Upper lobe of left lung (tissue), 6 donors: Measurements from ENCODE around the gene LYPLA2. TPM values are rescaled to one million over a fixed set of nuclear protein-coding genes. Genes with fewer than 3 reads are reported as not detected.
A peak's percentile ranks its signal among the peaks of the same experiment; 100 is the strongest.
"Not testable (repeated sequence)": the region's sequence is repeated elsewhere in the genome, so short reads cannot be mapped to it uniquely, and the experiment has no call there.

ENCODE experiments used
- ATAC-seq, 2 donors: fragments of 200-7000 bp; cut with Tn5 transposase; one replicate each; pipeline ENCODE4 v1.9.1; 2022; ENCODE audit warnings: mild to moderate bottlenecking in 2 of 2, moderate library complexity in 2 of 2; ENCODE audit not compliant: low FRiP score in 2 of 2
- DNase-seq, 2 donors: peaks; one replicate each; pipeline ENCODE4 v3.0.0-alpha.2; 2019 to 2020
- H3K27ac ChIP-seq, 4 donors: fragments of 200-600 bp; sonication (generic); one replicate each; pipeline ENCODE4 v1.5.1; 2016 to 2019
- H3K27me3 ChIP-seq, 4 donors: fragments of 200-600 bp; sonication (generic); one replicate each; pipeline ENCODE4 v1.5.1; 2017 to 2019
- H3K36me3 ChIP-seq, 4 donors: fragments of 200-600 bp; sonication (generic); one replicate each; pipeline ENCODE4 v1.5.1; 2016 to 2019
- H3K4me1 ChIP-seq, 4 donors: fragments of 200-600 bp; sonication (generic); one replicate each; pipeline ENCODE4 v1.5.1; 2018 to 2019
- H3K4me3 ChIP-seq, 4 donors: fragments of 200-600 bp; sonication (generic); one replicate each; pipeline ENCODE4 v1.5.1; 2017 to 2019; ENCODE audit warnings: mild to moderate bottlenecking in 2 of 4, moderate library complexity in 1 of 4
- H3K9me3 ChIP-seq, 4 donors: fragments of 200-600 bp; sonication (generic); one replicate each; pipeline ENCODE4 v1.5.1; 2018 to 2019
- CTCF ChIP-seq, 6 experiments: fragments of 450-650 bp in 4 of 6; fragments of 200-600 bp in 2 of 6; sonication (generic) in 2 of 6; IDR thresholded peaks; one replicate each; pipeline ENCODE4 v1.5.1; 2016 to 2019; ENCODE audit warnings: antibody characterized with exemption in 6 of 6
- EP300 ChIP-seq, 4 donors: sonication (generic); formaldehyde crosslinking; IDR thresholded peaks; one replicate each; pipeline ENCODE4 v1.5.1; 2017; ENCODE audit warnings: antibody characterized with exemption in 4 of 4, control low read depth in 2 of 4
- POLR2A ChIP-seq, 4 donors: fragments of 450-650 bp; IDR thresholded peaks; one replicate each; pipeline ENCODE4 v1.5.1; 2016 to 2017; ENCODE audit warnings: antibody characterized with exemption in 4 of 4, mild to moderate bottlenecking in 2 of 4
- POLR2AphosphoS5 ChIP-seq, 2 donors: sonication (generic); formaldehyde crosslinking; IDR thresholded peaks; one replicate each; pipeline ENCODE4 v1.5.1; 2017; ENCODE audit warnings: antibody characterized with exemption in 2 of 2
- WGBS, 2 donors: methylation state at CpG; one replicate each; pipeline ENCODE4 v1.1.5; 2017 to 2018; 5-methylcytosine and 5-hydroxymethylcytosine counted together
- total RNA-seq, 6 donors: library from RNA; depleted of rRNA in 4 of 6; stranded (reverse); fragments of >200 nt in 4 of 6; gene quantifications; one replicate each; pipeline versions ENCODE4 v1.1.0 to v1.2.1, GENCODE V29; 2016 to 2021
- donor health status: DM: no; HTN: no; CAD: no; lungs with moderate emphysema.
- donor health status: DM: no; HTN: yes; CAD: no; lungs with severe emphysema.

The LYPLA2 gene
- total RNA-seq, 6 donors from 2014 or later: 38.5 to 84.1 (median 59.9) TPM

GRCh38 chr1:23800400-23801337 is 9.7 kb downstream of the LYPLA2 start, which contains the start of gene GALE:
TSS of gene GALE (minus strand) at chr1:23800754. CDS start at chr1:23799007, 1,747 bp downstream.
- peaks cover 5 to 43% (median 23%) of the 10 kb centered on the region in 4 donors for H3K36me3 ChIP-seq
- TF ChIP-seq CTCF (IDR thresholded peaks at IDR 0.05) (peak in 2 of 6 experiments; percentile 26 to 39), EP300 (IDR thresholded peaks at IDR 0.05) (peak in 1 of 4 donors; percentile 94), POLR2AphosphoS5 (IDR thresholded peaks at IDR 0.05) (peak; percentile 96 to 97), POLR2A (IDR thresholded peaks at IDR 0.05) (peak in 3 of 4 donors; percentile 55 to 90 (median 60))
- peak within 1 kb of the TSS; percentile 94 to 97 (median 95) for H3K27ac ChIP-seq
- peaks cover 20 to 58% (median 26%) of the 10 kb centered on the region in 4 donors for H3K4me1 ChIP-seq
- H3K9me3 ChIP-seq: no peaks in the 10 kb centered on the region
- 0% methylated on average over 18 to 41 of the region's 82 CpGs for WGBS, 2 donors
- ATAC-seq (peak; percentile 93 to 97), DNase-seq (peak; percentile 96 to 99)
- no peaks in the 10 kb centered on the region for H3K27me3 ChIP-seq
- H3K4me3 ChIP-seq: peak within 1 kb of the TSS; percentile 73 to 96 (median 91)

GRCh38 chr1:23801338-23801748 is 10.4 kb downstream of the LYPLA2 start:
- no peaks in the 10 kb centered on the region for H3K9me3 ChIP-seq
- peaks cover 0 to 36% (median 16%) of the 10 kb centered on the region in 4 donors for H3K36me3 ChIP-seq
- TF ChIP-seq EP300 (IDR thresholded peaks at IDR 0.05) (no peak), POLR2A (IDR thresholded peaks at IDR 0.05) (no peak), POLR2AphosphoS5 (IDR thresholded peaks at IDR 0.05) (no peak), CTCF (IDR thresholded peaks at IDR 0.05) (no peak)
- H3K4me3 ChIP-seq: peak overlapping the region; percentile 70 to 96 (median 80)
- 23 to 30% methylated on average over 4 to 16 of the region's 19 CpGs for WGBS, 2 donors
- peak overlapping the region; percentile 94 to 97 (median 95) for H3K27ac ChIP-seq
- DNase-seq: peak; percentile 73 to 84
- ATAC-seq: no peak
- no peaks in the 10 kb centered on the region for H3K27me3 ChIP-seq
- peaks cover 20 to 53% (median 26%) of the 10 kb centered on the region in 4 donors for H3K4me1 ChIP-seq

GRCh38 chr1:23801876-23802275 is 10.9 kb downstream of the LYPLA2 start:
- peaks cover 20 to 48% (median 26%) of the 10 kb centered on the region in 4 donors for H3K4me1 ChIP-seq
- TF ChIP-seq POLR2A (IDR thresholded peaks at IDR 0.05) (no peak), CTCF (IDR thresholded peaks at IDR 0.05) (no peak), POLR2AphosphoS5 (IDR thresholded peaks at IDR 0.05) (no peak), EP300 (IDR thresholded peaks at IDR 0.05) (no peak)
- ATAC-seq: no peak
- H3K4me3 ChIP-seq: peak overlapping the region in 1 of 4 donors; percentile 96
- H3K27ac ChIP-seq: peak overlapping the region; percentile 94 to 97 (median 95)
- no peaks in the 10 kb centered on the region for H3K27me3 ChIP-seq
- no peak for DNase-seq
- H3K9me3 ChIP-seq: no peaks in the 10 kb centered on the region
- WGBS, 2 donors: 69 to 77% methylated on average over 10 of the region's 10 CpGs
- peaks cover 0 to 31% (median 13%) of the 10 kb centered on the region in 4 donors for H3K36me3 ChIP-seq

- WGBS, 2 donors: 90 to 92% methylated on average over 7 of the region's 7 CpGs
- not testable (repeated sequence) for H3K27ac ChIP-seq
Observed at GRCh38 chr1:23802809-23803342, 11.9 kb downstream of the LYPLA2 start.

GRCh38 chr1:23803674-23804073 is 12.7 kb downstream of the LYPLA2 start:
- no peak for ATAC-seq

More at GRCh38 chr1:23802809-23803342, 11.9 kb downstream of the LYPLA2 start:
- H3K4me3 ChIP-seq, ATAC-seq, H3K9me3 ChIP-seq, H3K27me3 ChIP-seq, DNase-seq: not testable (repeated sequence)
- peaks cover 20 to 38% (median 26%) of the 10 kb centered on the region in 4 donors for H3K4me1 ChIP-seq
- H3K36me3 ChIP-seq: peaks cover 0 to 32% (median 7%) of the 10 kb centered on the region in 4 donors

More at GRCh38 chr1:23803674-23804073, 12.7 kb downstream of the LYPLA2 start:
- no peak for DNase-seq
- peaks cover 0 to 33% (median 9%) of the 10 kb centered on the region in 4 donors for H3K36me3 ChIP-seq
- H3K4me1 ChIP-seq: peaks cover 16 to 30% (median 22%) of the 10 kb centered on the region in 4 donors
- H3K27me3 ChIP-seq: no peaks in the 10 kb centered on the region
- no peak overlapping the region for H3K4me3 ChIP-seq
- H3K9me3 ChIP-seq: no peaks in the 10 kb centered on the region
- WGBS, 2 donors: 90 to 94% methylated on average over 5 of the region's 5 CpGs
- H3K27ac ChIP-seq: no peak overlapping the region
- TF ChIP-seq POLR2A (IDR thresholded peaks at IDR 0.05) (no peak), EP300 (IDR thresholded peaks at IDR 0.05) (no peak), CTCF (IDR thresholded peaks at IDR 0.05) (no peak), POLR2AphosphoS5 (IDR thresholded peaks at IDR 0.05) (no peak)
